ENCODE results near the gene SLC27A4. TPM values are rescaled to one million over a fixed set of nuclear protein-coding genes. Genes with fewer than 3 reads are reported as not detected.

Gene SLC27A4
- total RNA-seq (7.2 TPM), polyA plus RNA-seq (ENCODE audit: insufficient read depth in 1 of 8, insufficient read length in 8 of 8, low replicate concordance in 1 of 8) (10 to 100 TPM; 11.8 to 16.3 (median 13.2) TPM)
- long read RNA-seq, donor 1, partial matches to known transcripts = 0 of 1 reads
- long read RNA-seq, donor 1, other reads (novel, unspliced or antisense) = 0 of 1 reads
- long read RNA-seq, donor 2 = 0 reads
- long read RNA-seq, donor 3, partial matches to known transcripts = 0 of 2 reads
- long read RNA-seq, donor 3, other reads (novel, unspliced or antisense) = 0 of 2 reads
- long read RNA-seq, donor 4, partial matches to known transcripts = 0 of 4 reads
- long read RNA-seq, donor 4, other reads (novel, unspliced or antisense) = 0 of 4 reads
- long read RNA-seq, donor 5, partial matches to known transcripts = 0 of 3 reads
- long read RNA-seq, donor 5, other reads (novel, unspliced or antisense) = 0 of 3 reads
- long read RNA-seq, donor 6, transcript SLC27A4-201 (13 exons, 3,028 nt) = major isoform, 5 of 5 reads
- long read RNA-seq, donor 6, partial matches to known transcripts = 0 of 5 reads
- long read RNA-seq, donor 6, other reads (novel, unspliced or antisense) = 0 of 5 reads
- long read RNA-seq, donor 7 = 0 reads
- long read RNA-seq, donor 8 = 0 reads
- long read RNA-seq, donor 9 = 0 reads
- long read RNA-seq, donor 10, partial matches to known transcripts = 0 of 1 reads
- long read RNA-seq, donor 10, other reads (novel, unspliced or antisense) = 0 of 1 reads
- long read RNA-seq, donor 11, partial matches to known transcripts = 0 of 1 reads
- long read RNA-seq, donor 11, other reads (novel, unspliced or antisense) = 0 of 1 reads

DNA sequence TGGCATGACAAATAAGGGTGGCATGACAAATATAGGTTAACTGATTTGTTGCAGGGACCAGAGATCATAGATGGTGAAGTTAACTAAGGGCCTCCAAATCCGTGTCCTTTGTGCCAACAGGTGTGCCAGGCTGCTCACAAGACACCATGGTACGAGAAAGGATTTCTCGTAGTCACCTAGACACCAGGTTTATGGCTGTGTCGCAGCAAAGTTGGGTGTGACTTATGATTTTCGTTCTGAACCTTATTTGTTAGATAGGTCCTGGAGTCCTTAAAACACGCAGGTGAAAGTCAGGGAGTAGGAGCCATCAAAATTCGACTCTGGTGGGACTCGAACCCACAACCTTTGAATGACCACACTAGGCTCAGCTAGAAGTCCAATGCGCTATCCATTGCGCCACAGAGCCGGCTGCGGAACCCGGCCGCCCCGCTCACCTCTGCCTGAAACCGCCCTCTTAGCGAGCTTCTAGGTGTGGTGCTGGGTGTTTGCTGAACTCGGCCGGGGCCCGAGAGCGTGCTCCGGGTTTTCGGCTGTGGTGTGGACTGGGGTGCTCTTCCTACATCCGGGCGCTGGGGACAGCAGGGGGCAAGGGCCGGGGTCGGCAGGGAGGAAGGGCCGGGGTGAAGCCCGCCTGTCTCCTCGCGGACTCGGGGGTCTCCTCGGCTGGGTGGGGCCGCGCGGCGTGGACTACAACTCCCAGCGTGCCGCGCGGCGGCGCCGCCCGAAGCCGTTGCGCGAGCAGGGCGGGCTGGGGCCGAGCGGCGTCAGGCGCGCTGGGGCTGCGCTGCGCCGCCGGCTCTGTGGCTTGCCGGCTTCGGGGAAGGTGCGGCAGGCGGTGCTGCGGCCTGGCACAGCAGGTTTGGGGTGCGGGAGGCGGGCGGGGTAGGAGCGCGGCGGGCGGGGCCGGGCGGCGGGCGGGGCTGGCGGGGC is at the start of gene SLC27A4:
TSS of gene SLC27A4 (plus strand) at position 767 of the 930 bp plus-strand sequence. CDS start 2,606 bp downstream, outside the sequence.
- H3K27ac ChIP-seq (ENCODE audit: low read length) = peak within 1 kb of the TSS; percentile 51
- peak; percentile 82 for DNase-seq

DNA sequence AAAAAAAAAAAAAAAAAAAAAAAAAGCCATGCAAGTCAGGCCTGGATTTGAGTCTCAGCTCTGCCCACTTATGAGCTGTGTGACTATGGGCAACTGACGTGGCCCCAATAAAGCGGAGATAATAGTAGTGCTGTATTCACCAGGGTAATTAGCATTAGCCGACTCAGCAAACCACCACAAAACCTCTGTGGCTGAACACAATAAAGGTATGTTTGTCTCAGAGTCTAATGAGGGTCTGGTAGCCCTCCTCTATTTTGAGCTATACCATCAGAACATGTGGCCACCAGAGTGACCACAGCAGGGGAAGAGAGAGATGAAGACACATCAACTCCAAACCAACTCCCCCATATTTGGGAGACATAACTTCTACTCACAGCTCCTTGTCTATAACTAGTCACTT is 48.3 kb upstream of the SLC27A4 start:
- Histone ChIP-seq H3K4me1 (ENCODE audit: control insufficient read depth, insufficient read depth, low read length) (peaks cover 8% of the 10 kb centered on the region), H3K4me3 (ENCODE audit: low read length) (no peak overlapping the region), H3K9me3 (replicated peaks; ENCODE audit: control insufficient read depth, low read depth, low read length) (no peaks in the 10 kb centered on the region), H3K27ac (ENCODE audit: low read length) (no peak overlapping the region), H3K27me3 (ENCODE audit: control insufficient read depth, insufficient read depth, low read length) (no peaks in the 10 kb centered on the region), H3K36me3 (ENCODE audit: control insufficient read depth, insufficient read depth, low read length) (peaks cover 27% of the 10 kb centered on the region)
- DNase-seq = no peak
- 90% methylated on average over 2 of the region's 3 CpGs for WGBS (ENCODE audit: insufficient coverage)

More for the DNA sequence above, at the start of gene SLC27A4:
- Histone ChIP-seq H3K36me3 (ENCODE audit: control insufficient read depth, insufficient read depth, low read length) (peaks cover 29% of the 10 kb centered on the region), H3K27me3 (ENCODE audit: control insufficient read depth, insufficient read depth, low read length) (no peaks in the 10 kb centered on the region), H3K4me1 (ENCODE audit: control insufficient read depth, insufficient read depth, low read length) (peaks cover 11% of the 10 kb centered on the region), H3K9me3 (replicated peaks; ENCODE audit: control insufficient read depth, low read depth, low read length) (no peaks in the 10 kb centered on the region), H3K4me3 (ENCODE audit: low read length) (peak within 1 kb of the TSS; percentile 85)
- 7% methylated on average over 72 of the region's 75 CpGs for WGBS (ENCODE audit: insufficient coverage)

DNA sequence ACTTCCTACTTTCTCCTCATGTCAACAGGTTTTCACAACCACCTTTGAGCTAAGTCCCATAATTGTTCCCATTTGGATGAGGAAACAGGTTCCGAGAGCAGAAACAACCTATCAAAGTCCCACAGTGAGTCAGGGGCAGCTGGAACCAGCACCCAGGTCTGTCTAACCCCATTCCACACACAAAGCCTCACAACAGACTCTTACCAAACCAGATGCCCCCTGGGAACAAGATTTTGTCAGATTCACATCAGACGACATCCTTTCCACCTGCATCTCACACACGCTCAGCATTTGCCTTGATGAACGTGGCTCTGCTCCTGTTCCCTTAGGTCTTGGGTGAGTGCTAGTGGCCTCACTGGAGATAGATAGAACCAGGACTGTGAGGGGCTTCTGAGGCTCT is 47.2 kb upstream of the SLC27A4 start:
- Histone ChIP-seq H3K36me3 (ENCODE audit: control insufficient read depth, insufficient read depth, low read length) (peaks cover 23% of the 10 kb centered on the region), H3K4me1 (ENCODE audit: control insufficient read depth, insufficient read depth, low read length) (peaks cover 8% of the 10 kb centered on the region), H3K27ac (ENCODE audit: low read length) (no peak overlapping the region), H3K4me3 (ENCODE audit: low read length) (no peak overlapping the region), H3K27me3 (ENCODE audit: control insufficient read depth, insufficient read depth, low read length) (no peaks in the 10 kb centered on the region), H3K9me3 (replicated peaks; ENCODE audit: control insufficient read depth, low read depth, low read length) (no peaks in the 10 kb centered on the region)
- WGBS (ENCODE audit: insufficient coverage) = 71% methylated on average over 1 of the region's 4 CpGs
- DNase-seq = no peak

DNA sequence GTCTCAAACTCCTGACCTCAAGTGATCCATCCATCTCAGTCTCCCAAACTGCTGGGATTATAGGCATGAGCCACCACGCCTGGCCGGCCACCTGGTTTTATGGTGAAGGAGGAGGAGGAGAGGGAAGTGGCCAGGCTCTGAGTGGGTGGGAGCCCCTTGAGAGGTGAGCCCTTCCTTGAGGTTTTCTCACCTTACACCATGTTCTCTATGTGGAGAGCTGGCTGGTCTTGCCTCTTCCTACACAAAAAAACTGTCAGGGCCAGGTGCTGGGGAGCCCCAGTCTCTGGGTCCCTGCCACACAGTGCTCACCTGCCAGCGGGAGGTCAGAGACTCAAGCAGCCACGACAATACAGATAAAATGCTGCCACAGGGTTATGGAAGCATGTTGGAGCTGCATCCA is 46.2 kb upstream of the SLC27A4 start:
- Histone ChIP-seq H3K27me3 (ENCODE audit: control insufficient read depth, insufficient read depth, low read length) (no peaks in the 10 kb centered on the region), H3K4me1 (ENCODE audit: control insufficient read depth, insufficient read depth, low read length) (peaks cover 8% of the 10 kb centered on the region), H3K27ac (ENCODE audit: low read length) (no peak overlapping the region), H3K36me3 (ENCODE audit: control insufficient read depth, insufficient read depth, low read length) (peaks cover 12% of the 10 kb centered on the region), H3K4me3 (ENCODE audit: low read length) (no peak overlapping the region), H3K9me3 (replicated peaks; ENCODE audit: control insufficient read depth, low read depth, low read length) (no peaks in the 10 kb centered on the region)
- DNase-seq = no peak
- 86% methylated on average over 2 of the region's 4 CpGs for WGBS (ENCODE audit: insufficient coverage)

DNA sequence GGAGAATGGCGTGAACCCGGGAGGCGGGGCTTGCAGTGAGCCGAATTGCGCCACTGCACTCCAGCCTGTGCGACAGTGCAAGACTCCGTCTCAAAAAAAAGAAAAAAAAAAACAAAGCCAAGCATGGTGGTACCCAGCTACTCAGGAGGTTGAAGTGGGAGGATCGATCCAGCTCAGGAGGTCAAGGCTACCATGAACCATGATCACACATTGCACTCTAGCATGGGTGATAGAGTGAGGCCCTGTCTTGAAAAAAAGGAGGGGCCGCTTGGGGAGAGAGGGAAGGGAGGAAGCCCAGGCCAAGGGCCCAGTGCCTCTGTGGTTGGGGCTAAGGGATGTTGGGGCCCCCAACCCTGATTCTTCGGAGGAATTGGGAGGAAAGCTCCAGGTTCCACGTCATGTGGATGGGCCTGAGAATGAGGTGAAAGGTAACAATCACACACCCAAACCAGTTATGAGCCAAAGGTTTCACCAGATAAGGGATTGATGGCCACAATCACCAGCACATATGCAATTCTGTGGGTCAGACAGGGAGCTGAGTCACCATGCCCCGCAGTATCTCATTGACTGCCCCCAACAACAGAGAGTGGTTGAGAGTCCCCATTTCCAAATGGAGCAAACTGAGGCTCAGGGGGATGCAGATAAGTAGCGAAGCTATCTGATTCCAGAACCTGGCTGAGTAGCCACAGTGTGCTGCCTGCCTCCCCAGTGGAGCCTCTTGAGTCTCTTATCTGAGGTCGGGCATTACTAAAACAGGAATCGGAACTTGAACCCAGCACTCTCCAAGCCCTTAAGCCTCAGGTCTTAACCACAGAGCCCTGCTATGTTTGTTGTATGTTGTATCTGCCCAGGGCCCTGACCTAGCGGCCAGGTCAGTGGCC is 43.7 kb upstream of the SLC27A4 start:
- DNase-seq = no peak

DNA sequence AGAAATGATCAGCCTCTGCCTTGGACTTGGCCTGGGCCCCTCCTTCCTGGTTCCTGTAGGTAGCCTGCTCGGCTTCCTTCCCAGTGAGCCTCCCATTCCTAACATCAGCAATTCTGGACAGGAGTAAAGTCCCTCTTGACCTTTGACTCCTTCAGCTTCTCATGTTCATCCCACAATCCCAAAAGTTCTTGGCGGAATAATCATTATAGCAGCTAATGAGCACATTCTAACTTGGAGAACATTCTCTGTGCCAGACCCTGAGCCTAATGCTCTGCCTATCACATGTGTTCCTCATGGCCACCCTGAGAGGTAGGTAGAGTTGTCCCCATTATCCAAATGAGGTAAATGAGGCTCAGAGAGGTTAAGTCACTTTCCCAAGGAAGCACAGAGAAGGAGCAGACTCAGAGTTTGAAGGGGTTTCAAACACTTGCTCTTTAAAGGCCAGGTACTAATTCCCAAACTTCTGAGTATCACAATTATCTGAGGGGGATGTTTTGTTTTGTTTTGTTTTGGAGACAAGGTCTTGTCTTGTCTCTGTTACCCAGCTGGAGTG is 43.0 kb upstream of the SLC27A4 start:
- Histone ChIP-seq H3K4me3 (ENCODE audit: low read length) (no peak overlapping the region), H3K27ac (ENCODE audit: low read length) (no peak overlapping the region), H3K27me3 (ENCODE audit: control insufficient read depth, insufficient read depth, low read length) (no peaks in the 10 kb centered on the region), H3K4me1 (ENCODE audit: control insufficient read depth, insufficient read depth, low read length) (peaks cover 8% of the 10 kb centered on the region), H3K9me3 (replicated peaks; ENCODE audit: control insufficient read depth, low read depth, low read length) (no peaks in the 10 kb centered on the region), H3K36me3 (ENCODE audit: control insufficient read depth, insufficient read depth, low read length) (peaks cover 9% of the 10 kb centered on the region)
- no peak for DNase-seq
- 77% methylated on average over 2 of the region's 2 CpGs for WGBS (ENCODE audit: insufficient coverage)

More for the DNA sequence above, 43.7 kb upstream of the SLC27A4 start:
- peaks cover 11% of the 10 kb centered on the region for H3K36me3 ChIP-seq (ENCODE audit: control insufficient read depth, insufficient read depth, low read length)
- H3K4me1 ChIP-seq (ENCODE audit: control insufficient read depth, insufficient read depth, low read length) = peaks cover 8% of the 10 kb centered on the region
- H3K27me3 ChIP-seq (ENCODE audit: control insufficient read depth, insufficient read depth, low read length) = no peaks in the 10 kb centered on the region
- H3K9me3 ChIP-seq (replicated peaks; ENCODE audit: control insufficient read depth, low read depth, low read length) = no peaks in the 10 kb centered on the region
- H3K27ac ChIP-seq (ENCODE audit: low read length) = no peak overlapping the region
- 91% methylated on average over 9 of the region's 16 CpGs for WGBS (ENCODE audit: insufficient coverage)
- no peak overlapping the region for H3K4me3 ChIP-seq (ENCODE audit: low read length)

- no peaks in the 10 kb centered on the region for H3K9me3 ChIP-seq (replicated peaks; ENCODE audit: control insufficient read depth, low read depth, low read length)
- no peak overlapping the region for H3K27ac ChIP-seq (ENCODE audit: low read length)
- H3K27me3 ChIP-seq (ENCODE audit: control insufficient read depth, insufficient read depth, low read length) = no peaks in the 10 kb centered on the region
- no peak for DNase-seq
- peaks cover 5% of the 10 kb centered on the region for H3K36me3 ChIP-seq (ENCODE audit: control insufficient read depth, insufficient read depth, low read length)
- WGBS (ENCODE audit: insufficient coverage) = 82% methylated on average over 11 of the region's 20 CpGs
- H3K4me3 ChIP-seq (ENCODE audit: low read length) = no peak overlapping the region
- peaks cover 8% of the 10 kb centered on the region for H3K4me1 ChIP-seq (ENCODE audit: control insufficient read depth, insufficient read depth, low read length)
Observed at GRCh38 chr9:128298535-128299482, 41.5 kb upstream of the SLC27A4 start.

GRCh38 chr9:128304136-128304970 is 36.0 kb upstream of the SLC27A4 start:
- no peak for DNase-seq

More at GRCh38 chr9:128304136-128304970, 36.0 kb upstream of the SLC27A4 start:
- whole genome bisulfite sequencing (ENCODE audit: insufficient coverage) = 73% methylated on average over 3 of the region's 9 CpGs
- H3K4me1 ChIP-seq (ENCODE audit: control insufficient read depth, insufficient read depth, low read length) = no peaks in the 10 kb centered on the region
- H3K9me3 ChIP-seq (replicated peaks; ENCODE audit: control insufficient read depth, low read depth, low read length) = no peaks in the 10 kb centered on the region
- H3K27ac ChIP-seq (ENCODE audit: low read length) = no peak overlapping the region
- no peak overlapping the region for H3K4me3 ChIP-seq (ENCODE audit: low read length)
- no peaks in the 10 kb centered on the region for H3K27me3 ChIP-seq (ENCODE audit: control insufficient read depth, insufficient read depth, low read length)
- H3K36me3 ChIP-seq (ENCODE audit: control insufficient read depth, insufficient read depth, low read length) = peaks cover 15% of the 10 kb centered on the region

All from muscle of leg (tissue), 16 donors.